Measurements from ENCODE around the gene RAB3D.
"Not testable (repeated sequence)": the region's sequence is repeated elsewhere in the genome, so short reads cannot be mapped to it uniquely, and the experiment has no call there.

RAB3D gene

GRCh38 chr19:11339254-11340098, at the start of gene RAB3D:
RAB3D (minus strand) TSS chr19:11339657; CDS start chr19:11337399, 2,258 bp downstream.
- peak in 50 of 51 donors; percentile 17 to 90 (median 76) for DNase-seq

DNA sequence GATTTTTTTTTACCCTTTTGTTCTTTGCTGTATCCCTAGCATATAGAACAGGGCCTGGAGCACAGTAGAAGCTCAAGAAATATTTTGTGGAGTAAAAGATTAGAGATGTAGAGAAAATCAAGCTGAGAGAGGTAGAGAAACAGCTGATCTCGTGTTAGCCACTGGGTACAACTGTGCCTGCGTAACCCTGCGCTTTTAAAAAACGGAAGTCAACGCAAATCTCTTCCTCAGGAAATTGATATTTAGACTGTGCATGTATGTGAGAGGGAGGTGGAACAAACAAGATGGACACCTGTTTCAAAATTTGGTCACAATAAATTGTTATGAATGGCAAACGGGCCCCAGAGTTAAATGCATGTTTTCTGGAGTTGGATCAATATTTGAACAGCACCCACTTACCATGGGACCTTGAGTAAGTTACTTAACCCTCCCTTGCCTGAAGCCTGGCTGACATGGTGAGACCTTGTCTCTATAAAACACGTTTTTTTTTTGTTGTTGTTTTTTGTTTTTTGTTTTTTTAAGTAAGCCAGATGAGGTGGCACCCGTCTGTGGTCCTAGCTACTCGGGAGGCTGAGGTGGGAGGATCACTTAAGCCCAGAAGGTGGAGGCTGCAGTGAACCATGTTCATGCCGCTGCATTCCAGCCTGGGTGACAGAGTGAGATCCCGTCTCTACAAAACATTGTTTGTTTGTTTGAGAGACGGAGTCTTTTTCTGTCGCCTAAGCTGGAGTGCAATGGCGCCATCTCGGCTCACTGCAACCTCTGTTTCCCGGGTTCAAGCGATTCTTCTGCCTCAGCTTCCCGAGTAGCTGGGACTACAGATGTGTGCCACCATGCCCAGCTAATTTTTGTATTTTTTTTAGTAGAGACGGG, 47.9 kb upstream of the RAB3D start:
- DNase-seq: no peak

GRCh38 chr19:11384778-11385129, 45.3 kb upstream of the RAB3D start:
- no peak for DNase-seq

DNA sequence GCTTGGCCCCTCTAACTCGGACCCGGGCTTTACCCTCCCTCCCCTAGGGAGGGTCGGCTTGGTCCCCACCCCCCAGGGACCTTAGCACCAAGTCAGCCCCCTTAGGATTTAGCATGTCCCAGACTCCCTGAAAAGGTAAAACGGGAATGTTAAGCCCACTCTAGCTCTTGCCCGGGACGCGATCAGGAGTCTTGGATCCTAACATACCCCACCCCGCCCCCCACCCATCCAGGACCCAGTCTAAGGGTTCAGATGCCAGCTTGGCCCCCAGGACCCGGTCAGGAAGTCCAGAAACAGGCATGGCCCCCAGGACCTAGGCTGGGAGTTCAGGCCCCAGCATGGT, 44.2 kb upstream of the RAB3D start:
- DNase-seq: no peak

DNA sequence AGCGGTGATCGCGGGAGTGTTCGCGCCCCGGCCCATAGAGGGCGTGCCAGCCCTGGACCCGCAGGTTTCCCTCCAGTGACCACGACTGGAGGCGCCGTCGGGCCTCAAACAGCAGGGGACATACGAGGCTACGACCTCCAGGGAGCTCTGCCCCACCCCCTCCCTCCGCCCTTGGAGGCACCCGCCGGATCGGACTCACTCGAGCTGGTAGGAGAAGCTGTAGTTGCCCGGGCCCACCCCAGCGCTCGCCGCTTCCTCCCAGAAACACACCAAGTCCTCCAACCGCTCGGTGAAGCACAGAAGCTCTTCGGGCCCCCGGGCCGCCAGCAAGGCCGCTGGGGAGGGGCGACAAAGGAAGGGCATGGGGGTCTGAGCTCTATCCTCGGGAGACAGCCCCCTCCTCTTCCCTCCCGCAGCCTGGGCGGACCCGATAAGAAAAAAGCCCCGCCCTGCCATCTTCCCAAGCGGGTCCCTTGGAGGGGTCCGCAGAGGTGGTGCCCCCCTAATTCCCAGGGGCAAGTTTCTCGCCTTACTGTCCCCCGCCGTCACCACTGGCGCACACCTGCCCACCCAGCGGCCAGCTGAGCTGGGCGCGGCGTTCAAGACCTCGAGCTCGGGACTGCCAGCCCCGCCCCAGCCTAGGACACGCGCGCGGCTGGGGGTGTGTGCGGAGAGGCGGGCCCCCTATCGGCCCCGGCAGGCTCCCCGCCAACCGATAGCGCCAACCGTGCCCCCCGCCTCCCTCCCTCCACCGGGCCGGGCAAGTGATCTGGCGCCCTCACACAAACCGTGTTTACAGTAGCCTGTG, 43.6 kb upstream of the RAB3D start:
- DNase-seq: peak in 9 of 51 donors; percentile 3 to 32 (median 11)

DNA sequence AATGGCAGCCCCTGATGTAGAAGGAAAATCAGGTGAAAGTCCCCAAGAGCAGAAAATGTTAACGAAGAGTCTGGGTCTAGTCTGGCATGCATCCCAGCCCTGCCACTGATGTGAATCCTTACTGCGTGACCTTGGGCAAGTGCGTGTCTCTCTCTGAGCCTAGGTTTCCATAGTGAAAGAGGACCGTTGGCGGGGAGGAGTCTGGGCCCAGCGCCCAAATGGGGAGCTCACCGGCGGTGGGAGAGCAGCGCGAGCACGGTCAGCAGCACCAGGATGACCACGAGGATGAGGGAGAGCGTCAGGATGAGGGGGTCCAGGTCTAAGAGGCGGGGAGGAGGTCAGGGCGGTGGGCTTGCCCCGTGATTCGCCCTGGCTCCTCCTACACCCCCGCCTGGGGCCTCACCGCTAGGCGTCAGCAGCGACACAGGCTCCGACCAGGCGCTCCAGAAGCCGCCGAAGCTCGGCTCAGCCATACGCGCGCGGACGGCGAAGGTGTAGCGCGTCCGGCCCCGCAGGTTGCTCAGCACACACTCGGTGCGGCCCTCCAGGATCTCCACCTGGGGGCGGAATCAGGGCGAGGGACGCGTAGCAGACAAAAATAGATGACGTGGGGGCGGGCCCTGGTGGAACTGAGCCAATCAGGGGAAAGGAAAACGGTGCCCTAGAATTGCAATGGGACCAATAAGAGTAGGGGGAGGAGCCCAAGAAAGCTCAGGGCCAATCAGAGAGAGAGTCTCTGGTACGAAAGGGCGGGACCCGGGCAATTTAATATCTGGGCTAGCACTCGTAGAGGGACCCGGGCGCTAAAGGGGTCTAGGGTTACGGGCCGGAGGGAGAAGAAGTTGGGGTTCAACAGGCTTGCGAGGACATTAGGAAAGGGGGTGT, 41.4 kb upstream of the RAB3D start:
- DNase-seq: peak; percentile 57 to 98 (median 87)

DNA sequence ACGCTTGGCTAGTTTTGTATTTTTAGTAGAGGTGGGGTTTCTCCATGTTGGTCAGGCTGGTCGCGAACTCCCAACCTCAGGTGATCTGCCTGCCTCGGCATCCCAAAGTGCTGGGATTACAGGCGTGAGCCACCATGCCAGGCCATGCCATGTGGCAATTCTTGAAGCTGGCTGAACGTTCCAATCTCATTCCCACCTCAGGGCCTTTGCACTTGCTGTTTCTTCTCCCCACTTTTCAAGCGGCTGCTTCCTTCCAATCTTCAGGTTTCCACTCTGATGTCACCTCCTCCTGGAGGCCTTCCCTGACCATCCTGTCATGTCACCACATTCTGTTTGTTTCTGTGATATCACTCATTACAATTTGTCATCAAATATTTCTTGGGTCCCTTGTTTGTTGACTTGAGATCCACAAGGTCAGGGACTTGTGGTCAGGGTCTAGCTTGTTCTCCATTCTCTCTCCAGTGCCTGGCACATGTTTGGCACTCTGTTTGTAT, 40.4 kb upstream of the RAB3D start:
- no peak for DNase-seq

GRCh38 chr19:11379269-11379845, 39.9 kb upstream of the RAB3D start:
- not testable (repeated sequence) for DNase-seq

GRCh38 chr19:11378319-11379189, 39.1 kb upstream of the RAB3D start:
- DNase-seq: peak in 25 of 51 donors; percentile 2 to 62 (median 27)

GRCh38 chr19:11377756-11378155, 38.3 kb upstream of the RAB3D start:
- no peak for DNase-seq

DNA sequence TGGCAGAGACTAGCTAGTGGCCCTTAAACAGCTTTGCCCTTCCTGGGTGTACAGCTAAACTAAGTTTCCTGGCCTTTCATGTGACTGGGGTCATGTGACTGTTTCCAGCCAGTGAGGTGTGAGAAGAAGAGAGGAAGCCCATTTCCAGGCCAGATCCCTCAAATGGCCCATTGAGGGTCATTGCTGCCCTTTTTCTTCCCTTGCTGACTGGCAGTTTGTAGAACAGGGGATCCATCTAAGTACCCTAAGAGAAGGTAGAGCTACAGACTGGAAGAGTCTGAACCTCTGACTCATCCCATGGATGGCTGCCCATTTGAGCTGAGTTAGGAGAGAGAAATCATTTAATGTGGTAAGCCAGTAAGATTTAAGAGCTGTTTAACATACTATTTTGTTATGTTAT, 37.8 kb upstream of the RAB3D start:
- DNase-seq: peak in 11 of 51 donors; percentile 3 to 37 (median 10)

- peak in 29 of 51 donors; percentile 3 to 60 (median 27) for DNase-seq
These were observed 35.9 kb upstream of the RAB3D start for GRCh38 chr19:11375143-11375948.

DNA sequence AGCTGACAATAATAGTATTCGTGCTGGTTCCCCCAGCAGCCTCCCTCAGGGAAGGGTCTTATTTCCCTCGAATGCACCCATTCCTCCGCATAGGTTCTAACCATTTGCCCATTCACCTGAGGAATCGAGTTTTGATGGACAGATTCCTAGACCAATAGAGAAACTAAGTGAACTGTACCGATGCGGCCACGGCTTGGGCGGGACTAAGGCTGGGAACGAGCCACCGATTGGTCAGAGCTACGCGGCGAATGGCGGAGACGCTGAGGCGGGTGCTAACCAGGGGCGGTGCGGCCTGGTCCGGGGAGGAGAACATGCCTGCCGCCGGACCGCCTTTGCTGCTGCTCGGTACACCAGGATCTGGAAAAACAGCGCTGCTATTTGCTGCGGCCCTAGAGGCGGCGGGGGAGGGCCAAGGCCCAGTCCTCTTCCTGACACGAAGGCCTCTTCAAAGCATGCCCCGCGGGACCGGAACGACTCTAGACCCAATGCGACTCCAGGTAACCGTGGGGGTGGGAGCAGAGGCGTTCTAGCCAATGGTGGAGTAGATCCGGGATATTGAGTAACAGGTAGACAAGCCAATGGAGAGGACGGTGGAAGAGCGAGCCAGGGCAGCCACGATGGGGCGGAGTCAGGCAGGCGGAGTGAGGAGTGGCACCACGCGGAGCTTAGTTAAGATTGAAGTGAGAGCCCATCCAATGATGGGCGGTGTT, 35.1 kb upstream of the RAB3D start, which contains the start of gene SWSAP1:
SWSAP1 (plus strand) TSS at position 234 of the 710 bp plus-strand sequence; CDS start at position 249, 15 bp downstream.
- peak; percentile 84 to 100 (median 99) for DNase-seq

GRCh38 chr19:11373885-11374432, 34.5 kb upstream of the RAB3D start:
- DNase-seq: peak in 7 of 51 donors; percentile 3 to 43 (median 15)

DNA sequence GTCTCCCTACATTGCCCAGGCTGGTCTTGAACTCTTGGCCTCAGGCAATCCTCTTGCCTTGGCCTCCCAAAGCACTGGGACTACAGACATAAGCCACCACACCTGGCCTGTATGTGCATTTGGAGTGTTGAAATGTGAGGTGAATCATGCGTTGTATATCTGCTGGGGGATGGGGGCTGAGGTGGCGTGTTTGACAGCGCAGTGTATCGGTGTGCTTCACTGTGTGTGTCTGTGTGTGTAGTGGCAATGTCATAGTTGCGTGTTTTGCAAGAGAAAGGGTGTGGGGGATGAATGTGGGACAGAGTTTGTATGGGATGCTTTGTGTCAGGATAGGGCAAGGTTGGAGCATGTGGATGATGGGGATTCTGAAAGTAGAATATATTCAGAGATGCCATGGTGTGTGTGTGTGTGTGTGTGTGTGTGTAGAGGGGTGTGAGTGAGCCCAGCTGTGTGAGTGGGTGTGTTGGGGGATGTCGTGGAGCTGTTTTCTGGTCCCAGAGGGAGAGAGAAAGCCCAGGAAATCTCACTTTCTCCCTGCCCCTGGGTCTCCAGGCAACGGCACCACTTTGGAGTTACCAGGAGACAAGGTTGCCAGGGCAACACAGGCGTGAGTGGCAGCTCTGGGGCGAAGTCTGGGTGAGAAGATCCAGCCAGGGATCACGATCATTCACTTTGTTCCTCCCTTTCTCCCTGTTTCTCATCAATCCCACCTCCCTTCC, 33.9 kb upstream of the RAB3D start:
- peak in 47 of 51 donors; percentile 6 to 90 (median 62) for DNase-seq

- DNase-seq: no peak
These were observed 31.3 kb upstream of the RAB3D start for GRCh38 chr19:11370744-11371143.
